ENCODE results near the gene LYSMD4. TPM values are rescaled to one million over a fixed set of nuclear protein-coding genes. Genes with fewer than 3 reads are reported as not detected.

Gene LYSMD4
- total RNA-seq, result 29.0 TPM

GRCh38 chr15:99733268-99734039, at the start of gene LYSMD4:
Gene LYSMD4, minus strand, starts transcription at chr15:99733437. Its CDS starts 1,438 bp downstream, at chr15:99731999.

Other genes with a start within 250 kb of the LYSMD4 start
- gene MEF2A, start 167.5 kb downstream of the LYSMD4 start, total RNA-seq, result 165 TPM

All from camera-type eye (tissue), 1 donor.